Brain microvascular endothelial cell (primary cell): ENCODE results near the gene CCNT1.
"Not testable (repeated sequence)": the region's sequence is repeated elsewhere in the genome, so short reads cannot be mapped to it uniquely, and the experiment has no call there.

Source experiments
- DNase-seq: peaks from one replicate; pipeline ENCODE4 v3.0.0-alpha.2; 2020
- H3K27ac ChIP-seq: fragments of 250-450 bp; sonication (Bioruptor Pico); 2 replicates; pipeline ENCODE4 v1.5.1; 2020; ENCODE audit warnings: mild to moderate bottlenecking, moderate library complexity
- H3K27me3 ChIP-seq: fragments of 250-450 bp; sonication (Bioruptor Pico); replicated peaks from 2 replicates; pipeline ENCODE4 v1.5.1; 2020; ENCODE audit warnings: mild to moderate bottlenecking
- H3K36me3 ChIP-seq: fragments of 250-450 bp; sonication (Bioruptor Pico); replicated peaks from 2 replicates; pipeline ENCODE4 v1.5.1; 2020; ENCODE audit warnings: mild to moderate bottlenecking
- H3K4me3 ChIP-seq: 2 replicates; pipeline ENCODE4 v1.5.1; 2011; ENCODE audit warnings: low read depth, mild to moderate bottlenecking, control low read depth, low read length, moderate library complexity
- in situ Hi-C: cut with HindIII; loops from 2 replicates; pipeline ENCODE4 v1.10.0; 2017; ENCODE audit warnings: low sequenced_read_pairs, low pct_ligation_motif_present
- TF ChIP-seq, protein P1 (sequence below): IDR thresholded peaks from 2 replicates; pipeline ENCODE4 v1.5.1; 2011; ENCODE audit warnings: low read depth, mild to moderate bottlenecking, moderate library complexity, low read length, control low read depth, inconsistent platforms; ENCODE audit errors: missing control alignments

The CCNT1 gene

DNA sequence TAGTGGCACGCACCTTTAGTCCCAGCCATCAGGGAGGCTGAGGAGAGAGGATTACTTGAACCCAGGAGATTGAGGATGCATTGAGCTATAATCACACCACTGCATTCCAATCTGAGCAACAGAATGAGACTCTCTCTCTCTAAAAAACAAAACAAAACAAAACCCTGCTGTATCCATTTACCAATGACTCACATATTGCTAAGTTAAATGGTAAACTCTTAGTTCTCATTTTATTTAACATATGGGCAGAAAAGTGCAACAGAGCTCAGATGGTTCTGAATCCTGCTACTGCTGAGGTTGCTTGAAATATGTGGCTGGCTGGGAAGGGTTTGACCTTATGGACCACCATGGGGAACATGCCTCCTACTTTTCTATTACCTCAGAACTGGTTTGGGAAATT is 33.7 kb upstream of the CCNT1 start:
- Histone ChIP-seq H3K4me3 (no peak overlapping the region), H3K36me3 (no peaks in the 10 kb centered on the region), H3K27ac (no peak overlapping the region), H3K27me3 (no peaks in the 10 kb centered on the region)
- in situ Hi-C loops, result no loop called here
- TF ChIP-seq, protein P1, sequence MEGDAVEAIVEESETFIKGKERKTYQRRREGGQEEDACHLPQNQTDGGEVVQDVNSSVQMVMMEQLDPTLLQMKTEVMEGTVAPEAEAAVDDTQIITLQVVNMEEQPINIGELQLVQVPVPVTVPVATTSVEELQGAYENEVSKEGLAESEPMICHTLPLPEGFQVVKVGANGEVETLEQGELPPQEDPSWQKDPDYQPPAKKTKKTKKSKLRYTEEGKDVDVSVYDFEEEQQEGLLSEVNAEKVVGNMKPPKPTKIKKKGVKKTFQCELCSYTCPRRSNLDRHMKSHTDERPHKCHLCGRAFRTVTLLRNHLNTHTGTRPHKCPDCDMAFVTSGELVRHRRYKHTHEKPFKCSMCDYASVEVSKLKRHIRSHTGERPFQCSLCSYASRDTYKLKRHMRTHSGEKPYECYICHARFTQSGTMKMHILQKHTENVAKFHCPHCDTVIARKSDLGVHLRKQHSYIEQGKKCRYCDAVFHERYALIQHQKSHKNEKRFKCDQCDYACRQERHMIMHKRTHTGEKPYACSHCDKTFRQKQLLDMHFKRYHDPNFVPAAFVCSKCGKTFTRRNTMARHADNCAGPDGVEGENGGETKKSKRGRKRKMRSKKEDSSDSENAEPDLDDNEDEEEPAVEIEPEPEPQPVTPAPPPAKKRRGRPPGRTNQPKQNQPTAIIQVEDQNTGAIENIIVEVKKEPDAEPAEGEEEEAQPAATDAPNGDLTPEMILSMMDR, result no peak
- no peak for DNase-seq

GRCh38 chr12:48744251-48745008 is 27.9 kb upstream of the CCNT1 start:
- TF ChIP-seq, protein P1, result no peak
- in situ Hi-C loops, result no loop called here

DNA sequence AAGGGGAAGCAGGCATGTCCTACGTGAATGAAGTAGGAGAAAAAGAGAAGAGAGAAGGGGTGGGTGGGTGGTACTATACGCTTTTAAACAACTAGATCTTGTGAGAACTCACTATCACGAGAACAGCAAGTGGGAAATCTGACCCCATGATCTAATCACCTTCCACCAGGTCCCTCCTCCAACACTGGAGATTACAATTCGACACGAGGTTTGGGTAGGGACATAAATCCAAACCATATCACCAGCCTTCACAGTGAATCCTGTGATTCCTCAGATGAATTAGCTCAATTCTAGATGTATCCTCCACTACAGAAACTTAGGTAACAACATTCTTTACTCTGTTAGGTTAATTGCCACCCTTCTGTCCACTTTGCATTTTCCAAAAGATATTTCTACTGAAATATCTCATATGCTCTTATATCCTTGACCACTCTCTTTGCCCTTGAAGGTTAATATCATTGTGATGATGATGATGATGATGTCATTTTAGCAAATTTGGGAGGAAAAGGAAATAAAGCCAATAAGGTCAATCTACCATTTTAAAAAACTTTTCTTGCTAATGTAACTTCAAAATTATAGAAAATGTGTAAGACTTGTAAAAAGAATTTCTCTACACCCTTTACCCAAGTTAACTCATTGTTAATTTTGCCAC is 23.2 kb upstream of the CCNT1 start:
- no peaks in the 10 kb centered on the region for H3K36me3 ChIP-seq
- no peak overlapping the region for H3K4me3 ChIP-seq
- H3K27ac ChIP-seq, result no peak overlapping the region
- in situ Hi-C loops, result no loop called here
- TF ChIP-seq, protein P1, result no peak
- no peaks in the 10 kb centered on the region for H3K27me3 ChIP-seq
- DNase-seq, result no peak

More at GRCh38 chr12:48744251-48745008, 27.9 kb upstream of the CCNT1 start:
- Histone ChIP-seq H3K27ac (no peak overlapping the region), H3K27me3 (no peaks in the 10 kb centered on the region), H3K36me3 (no peaks in the 10 kb centered on the region), H3K4me3 (no peak overlapping the region)
- no peak for DNase-seq

DNA sequence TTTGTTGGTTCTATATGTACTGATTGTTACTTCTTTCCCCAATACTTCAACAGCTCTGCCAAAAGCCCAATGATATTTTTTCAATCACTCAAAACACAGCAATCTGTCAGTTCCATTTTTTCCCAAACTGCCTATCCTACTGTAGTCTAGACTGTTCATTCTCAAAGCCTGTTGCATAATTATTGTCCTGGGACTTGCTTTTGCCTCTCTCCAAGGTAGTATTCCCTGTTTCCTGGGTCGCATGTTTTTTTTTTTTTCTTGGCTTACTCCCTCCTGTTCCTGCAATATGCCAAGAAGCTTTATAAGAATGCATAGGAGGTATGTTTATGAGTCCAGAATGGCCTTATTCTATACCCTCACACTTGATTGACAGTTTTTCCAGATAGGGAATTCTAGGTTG is 19.9 kb upstream of the CCNT1 start:
- in situ Hi-C loops, result no loop called here
- Histone ChIP-seq H3K27ac (no peak overlapping the region), H3K36me3 (no peaks in the 10 kb centered on the region), H3K4me3 (no peak overlapping the region), H3K27me3 (no peaks in the 10 kb centered on the region)
- TF ChIP-seq, protein P1, result no peak
- no peak for DNase-seq

GRCh38 chr12:48728807-48729206 is 12.3 kb upstream of the CCNT1 start:
- Histone ChIP-seq H3K36me3 (no peaks in the 10 kb centered on the region), H3K27me3 (no peaks in the 10 kb centered on the region), H3K27ac (no peak overlapping the region), H3K4me3 (no peak overlapping the region)
- DNase-seq, result no peak
- in situ Hi-C loops, result no loop called here
- TF ChIP-seq, protein P1, result no peak

- H3K27me3 ChIP-seq, H3K4me3 ChIP-seq, DNase-seq, H3K27ac ChIP-seq, H3K36me3 ChIP-seq, in situ Hi-C loops: not testable (repeated sequence)
Measured at GRCh38 chr12:48720737-48721136, 4.2 kb upstream of the CCNT1 start.

DNA sequence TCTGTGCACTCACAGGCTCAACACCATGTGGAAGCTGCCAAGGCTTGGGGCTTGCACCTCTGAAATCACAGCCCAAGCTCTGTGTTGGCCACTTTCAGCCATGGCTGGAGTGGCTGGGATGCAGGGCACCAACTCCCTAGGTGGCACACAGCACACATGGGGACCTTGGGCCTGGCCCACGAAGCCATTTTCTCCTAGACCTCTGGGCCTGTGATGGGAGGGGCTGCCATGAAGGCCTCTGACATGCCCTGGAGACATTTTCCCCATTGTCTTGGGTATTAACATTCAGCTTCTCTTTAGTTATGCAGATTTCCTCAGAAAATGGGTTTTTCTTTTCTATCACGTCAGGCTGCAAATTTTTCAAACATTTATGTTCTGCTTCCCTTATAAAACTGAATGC is 3.7 kb upstream of the CCNT1 start:
- H3K27ac ChIP-seq, H3K4me3 ChIP-seq, H3K36me3 ChIP-seq, in situ Hi-C loops, DNase-seq, H3K27me3 ChIP-seq: not testable (repeated sequence)

GRCh38 chr12:48719002-48719401 is 2.5 kb upstream of the CCNT1 start:
- H3K27me3 ChIP-seq, in situ Hi-C loops: not testable (repeated sequence)

More at GRCh38 chr12:48719002-48719401, 2.5 kb upstream of the CCNT1 start:
- H3K27ac ChIP-seq, DNase-seq, H3K36me3 ChIP-seq, H3K4me3 ChIP-seq: not testable (repeated sequence)
